GM12878 (cell line): ENCODE results near the gene DBR1.

Source experiments
- BRCA1 ChIP-seq: IDR thresholded peaks from 2 replicates; pipeline ENCODE4 v1.6.1; 2011; ENCODE audit warnings: low read depth, low read length, improper control_type of control experiment
- EP300 ChIP-seq, 2 experiments: fragments of 150-350 bp in 1 of 2; IDR thresholded peaks; 2 replicates each; pipeline ENCODE4 v1.6.1; 2011 to 2012; ENCODE audit warnings: low read depth in 2 of 2, low read length in 2 of 2, borderline replicate concordance in 1 of 2, improper control_type of control experiment in 1 of 2, inconsistent platforms in 1 of 2; ENCODE audit not compliant: control insufficient read depth in 1 of 2
- EZH2 ChIP-seq: IDR thresholded peaks from 2 replicates; pipeline ENCODE4 v1.6.1; 2012; ENCODE audit warnings: low read depth, mild to moderate bottlenecking, control low read depth, inconsistent platforms, low read length, borderline replicate concordance; ENCODE audit not compliant: control insufficient read depth
- PAX8 ChIP-seq: fragments of 450-650 bp; IDR thresholded peaks from 2 replicates; pipeline ENCODE4 v1.6.1; 2017; ENCODE audit warnings: mild to moderate bottlenecking, moderate library complexity
- POLR2A ChIP-seq: IDR thresholded peaks from 2 replicates; pipeline ENCODE4 v1.6.1; 2011; ENCODE audit warnings: low read depth, mild to moderate bottlenecking, low read length
- PRDM15 ChIP-seq: fragments of 450-650 bp; formaldehyde crosslinking; IDR thresholded peaks from 2 replicates; pipeline ENCODE4 v1.4.0; 2020; ENCODE audit warnings: mild to moderate bottlenecking, moderate library complexity
- SIN3A ChIP-seq: IDR thresholded peaks from 2 replicates; pipeline ENCODE4 v1.6.1; 2012; ENCODE audit warnings: low read depth, low read length, improper control_type of control experiment
- SMC3 ChIP-seq: IDR thresholded peaks from 2 replicates; pipeline ENCODE4 v1.6.1; 2011; ENCODE audit warnings: low read length, improper control_type of control experiment, borderline replicate concordance
- YY1 ChIP-seq: IDR thresholded peaks from 2 replicates; pipeline ENCODE4 v1.6.1; 2011; ENCODE audit warnings: low read depth, mild to moderate bottlenecking, low read length

GRCh38 chr3:138118612-138119422, 55.9 kb downstream of the DBR1 start:
- TF ChIP-seq PRDM15 (CRISPR knock-in tag) (no peak), SMC3 (peak; percentile 95), EZH2 (no peak), YY1 (no peak), BRCA1 (no peak), POLR2A (no peak), SIN3A (no peak), EP300 (IDR thresholded peaks at IDR 0.05; ENCODE audit: borderline replicate concordance in 1 of 2, control insufficient read depth in 1 of 2, low read depth in 2 of 2, low read length in 2 of 2) (no peak), PAX8 (no peak)
